ENCODE measurements around the gene NBEAL1.
"Not testable (repeated sequence)": the region's sequence is repeated elsewhere in the genome, so short reads cannot be mapped to it uniquely, and the experiment has no call there.

NBEAL1 gene

GRCh38 chr2:203175371-203175770, 160.7 kb downstream of the NBEAL1 start:
- H3K36me3 ChIP-seq (ENCODE audit: control insufficient read depth, insufficient read depth, low read length, severe bottlenecking): peaks cover 65% of the 10 kb centered on the region
- H3K4me3 ChIP-seq (ENCODE audit: low read length): no peak overlapping the region
- no peaks in the 10 kb centered on the region for H3K9me3 ChIP-seq (ENCODE audit: control insufficient read depth, low read length)
- H3K27me3 ChIP-seq (replicated peaks; ENCODE audit: control insufficient read depth, insufficient read depth, low read length): no peaks in the 10 kb centered on the region
- H3K4me1 ChIP-seq (ENCODE audit: control insufficient read depth, insufficient read depth, low read length): peaks cover 3% of the 10 kb centered on the region
- DNase-seq (ENCODE audit: low read depth): peak; percentile 1
- H3K9ac ChIP-seq (ENCODE audit: low read length): no peak overlapping the region

GRCh38 chr2:203177361-203177760, 162.7 kb downstream of the NBEAL1 start:
- Histone ChIP-seq H3K27me3 (replicated peaks; ENCODE audit: control insufficient read depth, insufficient read depth, low read length) (no peaks in the 10 kb centered on the region), H3K4me3 (ENCODE audit: low read length) (no peak overlapping the region), H3K4me1 (ENCODE audit: control insufficient read depth, insufficient read depth, low read length) (peaks cover 3% of the 10 kb centered on the region), H3K9me3 (ENCODE audit: control insufficient read depth, low read length) (no peaks in the 10 kb centered on the region), H3K9ac (ENCODE audit: low read length) (no peak overlapping the region), H3K36me3 (ENCODE audit: control insufficient read depth, insufficient read depth, low read length, severe bottlenecking) (peaks cover 75% of the 10 kb centered on the region)
- DNase-seq (ENCODE audit: low read depth): no peak

GRCh38 chr2:203185864-203186263, 171.2 kb downstream of the NBEAL1 start:
- no peak overlapping the region for H3K9ac ChIP-seq (ENCODE audit: low read length)
- H3K36me3 ChIP-seq (ENCODE audit: control insufficient read depth, insufficient read depth, low read length, severe bottlenecking): peaks cover 84% of the 10 kb centered on the region
- no peaks in the 10 kb centered on the region for H3K9me3 ChIP-seq (ENCODE audit: control insufficient read depth, low read length)
- no peak overlapping the region for H3K4me3 ChIP-seq (ENCODE audit: low read length)
- H3K27me3 ChIP-seq (replicated peaks; ENCODE audit: control insufficient read depth, insufficient read depth, low read length): no peaks in the 10 kb centered on the region
- H3K4me1 ChIP-seq (ENCODE audit: control insufficient read depth, insufficient read depth, low read length): no peaks in the 10 kb centered on the region
- no peak for DNase-seq (ENCODE audit: low read depth)

GRCh38 chr2:203190547-203190946, 175.9 kb downstream of the NBEAL1 start:
- not testable (repeated sequence) for H3K4me1 ChIP-seq (ENCODE audit: control insufficient read depth, insufficient read depth, low read length); DNase-seq (ENCODE audit: low read depth); H3K9me3 ChIP-seq (ENCODE audit: control insufficient read depth, low read length); H3K27me3 ChIP-seq (replicated peaks; ENCODE audit: control insufficient read depth, insufficient read depth, low read length); H3K4me3 ChIP-seq (ENCODE audit: low read length); H3K9ac ChIP-seq (ENCODE audit: low read length)
- H3K36me3 ChIP-seq (ENCODE audit: control insufficient read depth, insufficient read depth, low read length, severe bottlenecking): peaks cover 85% of the 10 kb centered on the region

GRCh38 chr2:203191026-203191425, 176.4 kb downstream of the NBEAL1 start:
- H3K9me3 ChIP-seq (ENCODE audit: control insufficient read depth, low read length); H3K27me3 ChIP-seq (replicated peaks; ENCODE audit: control insufficient read depth, insufficient read depth, low read length); H3K4me1 ChIP-seq (ENCODE audit: control insufficient read depth, insufficient read depth, low read length); DNase-seq (ENCODE audit: low read depth); H3K9ac ChIP-seq (ENCODE audit: low read length); H3K4me3 ChIP-seq (ENCODE audit: low read length): not testable (repeated sequence)
- H3K36me3 ChIP-seq (ENCODE audit: control insufficient read depth, insufficient read depth, low read length, severe bottlenecking): peaks cover 85% of the 10 kb centered on the region

GRCh38 chr2:203191961-203192360, 177.3 kb downstream of the NBEAL1 start:
- Histone ChIP-seq H3K9me3 (ENCODE audit: control insufficient read depth, low read length) (no peaks in the 10 kb centered on the region), H3K27me3 (replicated peaks; ENCODE audit: control insufficient read depth, insufficient read depth, low read length) (no peaks in the 10 kb centered on the region), H3K36me3 (ENCODE audit: control insufficient read depth, insufficient read depth, low read length, severe bottlenecking) (peaks cover 85% of the 10 kb centered on the region), H3K4me1 (ENCODE audit: control insufficient read depth, insufficient read depth, low read length) (no peaks in the 10 kb centered on the region), H3K9ac (ENCODE audit: low read length) (no peak overlapping the region), H3K4me3 (ENCODE audit: low read length) (no peak overlapping the region)
- no peak for DNase-seq (ENCODE audit: low read depth)

GRCh38 chr2:203195331-203196036, 180.8 kb downstream of the NBEAL1 start:
- Histone ChIP-seq H3K4me1 (ENCODE audit: control insufficient read depth, insufficient read depth, low read length) (no peaks in the 10 kb centered on the region), H3K9me3 (ENCODE audit: control insufficient read depth, low read length) (no peaks in the 10 kb centered on the region), H3K4me3 (ENCODE audit: low read length) (no peak overlapping the region), H3K36me3 (ENCODE audit: control insufficient read depth, insufficient read depth, low read length, severe bottlenecking) (peaks cover 77% of the 10 kb centered on the region), H3K27me3 (replicated peaks; ENCODE audit: control insufficient read depth, insufficient read depth, low read length) (no peaks in the 10 kb centered on the region), H3K9ac (ENCODE audit: low read length) (no peak overlapping the region)
- no peak for DNase-seq (ENCODE audit: low read depth)

- Histone ChIP-seq H3K9ac (ENCODE audit: low read length) (no peak overlapping the region), H3K36me3 (ENCODE audit: control insufficient read depth, insufficient read depth, low read length, severe bottlenecking) (peaks cover 74% of the 10 kb centered on the region), H3K27me3 (replicated peaks; ENCODE audit: control insufficient read depth, insufficient read depth, low read length) (no peaks in the 10 kb centered on the region), H3K4me3 (ENCODE audit: low read length) (no peak overlapping the region), H3K4me1 (ENCODE audit: control insufficient read depth, insufficient read depth, low read length) (no peaks in the 10 kb centered on the region), H3K9me3 (ENCODE audit: control insufficient read depth, low read length) (no peaks in the 10 kb centered on the region)
- DNase-seq (ENCODE audit: low read depth): no peak
Measured at GRCh38 chr2:203200866-203201265, 186.2 kb downstream of the NBEAL1 start.

GRCh38 chr2:203201426-203201825, 186.8 kb downstream of the NBEAL1 start:
- no peak for DNase-seq (ENCODE audit: low read depth)
- Histone ChIP-seq H3K9me3 (ENCODE audit: control insufficient read depth, low read length) (no peaks in the 10 kb centered on the region), H3K27me3 (replicated peaks; ENCODE audit: control insufficient read depth, insufficient read depth, low read length) (no peaks in the 10 kb centered on the region), H3K4me1 (ENCODE audit: control insufficient read depth, insufficient read depth, low read length) (no peaks in the 10 kb centered on the region), H3K4me3 (ENCODE audit: low read length) (no peak overlapping the region), H3K9ac (ENCODE audit: low read length) (no peak overlapping the region), H3K36me3 (ENCODE audit: control insufficient read depth, insufficient read depth, low read length, severe bottlenecking) (peaks cover 73% of the 10 kb centered on the region)

GRCh38 chr2:203209538-203209937, 194.9 kb downstream of the NBEAL1 start:
- peak; percentile 5 for DNase-seq (ENCODE audit: low read depth)
- Histone ChIP-seq H3K9me3 (ENCODE audit: control insufficient read depth, low read length) (no peaks in the 10 kb centered on the region), H3K36me3 (ENCODE audit: control insufficient read depth, insufficient read depth, low read length, severe bottlenecking) (peaks cover 57% of the 10 kb centered on the region), H3K4me1 (ENCODE audit: control insufficient read depth, insufficient read depth, low read length) (peaks cover 10% of the 10 kb centered on the region), H3K4me3 (ENCODE audit: low read length) (no peak overlapping the region), H3K27me3 (replicated peaks; ENCODE audit: control insufficient read depth, insufficient read depth, low read length) (no peaks in the 10 kb centered on the region), H3K9ac (ENCODE audit: low read length) (no peak overlapping the region)

GRCh38 chr2:203225423-203226039, 210.9 kb downstream of the NBEAL1 start:
- peak; percentile 31 for DNase-seq (ENCODE audit: low read depth)

More at GRCh38 chr2:203225423-203226039, 210.9 kb downstream of the NBEAL1 start:
- H3K4me3 ChIP-seq (ENCODE audit: low read length): no peak overlapping the region
- no peak overlapping the region for H3K9ac ChIP-seq (ENCODE audit: low read length)
- no peaks in the 10 kb centered on the region for H3K9me3 ChIP-seq (ENCODE audit: control insufficient read depth, low read length)
- peaks cover 13% of the 10 kb centered on the region for H3K36me3 ChIP-seq (ENCODE audit: control insufficient read depth, insufficient read depth, low read length, severe bottlenecking)
- H3K27me3 ChIP-seq (replicated peaks; ENCODE audit: control insufficient read depth, insufficient read depth, low read length): no peaks in the 10 kb centered on the region
- H3K4me1 ChIP-seq (ENCODE audit: control insufficient read depth, insufficient read depth, low read length): peaks cover 12% of the 10 kb centered on the region

Measured in adipocyte (in vitro differentiated cells).